Activated B cell treated with CpG ODN at 0.5 μM for 24 hours (primary cell): ENCODE results near the gene MACROD2. TPM values are rescaled to one million over a fixed set of nuclear protein-coding genes. Genes with fewer than 3 reads are reported as not detected.

ENCODE experiments used
- ATAC-seq: fragments of 200-7000 bp; cut with Tn5 transposase; one replicate; pipeline ENCODE4 v1.10.0; 2021; ENCODE audit warnings: low read depth, mild to moderate bottlenecking, moderate library complexity
- CTCF ChIA-PET: fragments of 350-600 bp; sonication (Branson Sonifier 250); formaldehyde crosslinking; loops from one replicate; lab custom pipeline; 2021; ENCODE audit warnings: antibody characterized with exemption; lab: Charles Lee
- POLR2A ChIA-PET: fragments of 350-600 bp; sonication (Branson Sonifier 250); formaldehyde crosslinking; loops from one replicate; lab custom pipeline; 2021; ENCODE audit warnings: antibody characterized with exemption; lab: Charles Lee
- DNase-seq: peaks from one replicate; pipeline ENCODE4 v3.0.0; 2022
- H3K27ac Mint-ChIP-seq: one replicate; pipeline ENCODE4 v1.8.0; 2020; ENCODE audit warnings: mixed read lengths
- H3K27me3 Mint-ChIP-seq: one replicate; pipeline ENCODE4 v1.8.0; 2021; ENCODE audit warnings: mixed read lengths
- H3K36me3 Mint-ChIP-seq: one replicate; pipeline ENCODE4 v1.8.0; 2021; ENCODE audit warnings: low read depth, mixed read lengths
- H3K4me1 Mint-ChIP-seq: one replicate; pipeline ENCODE4 v1.8.0; 2021; ENCODE audit warnings: mixed read lengths
- H3K4me3 Mint-ChIP-seq: one replicate; pipeline ENCODE4 v1.8.0; 2020; ENCODE audit warnings: mild to moderate bottlenecking, mixed read lengths
- H3K9me3 Mint-ChIP-seq: one replicate; pipeline ENCODE4 v1.8.0; 2020; ENCODE audit warnings: mixed read lengths
- CTCF ChIP-seq: fragments of 200-600 bp; IDR thresholded peaks from one replicate; pipeline ENCODE4 v1.8.0; 2022; ENCODE audit warnings: antibody characterized with exemption, mild to moderate bottlenecking
- intact Hi-C: fragments of 100-400 bp; cut with micrococcal nuclease; formaldehyde crosslinking; loops from one replicate; pipeline ENCODE4 v1.15.1; 2024
- total RNA-seq: library from RNA; stranded (reverse); gene quantifications from 2 replicates; pipeline ENCODE4 v1.2.3, GENCODE V29; 2022

The MACROD2 gene
- total RNA-seq, 1 donor from 2014 or later, result 55.1 TPM

- POLR2A ChIA-PET, result no interaction called here
- ATAC-seq (no peak), DNase-seq (no peak)
- intact Hi-C loops, result no loop called here
- Mint-ChIP-seq H3K27ac (no peak overlapping the region), H3K27me3 (no peaks in the 10 kb centered on the region), H3K4me3 (no peak overlapping the region), H3K36me3 (no peaks in the 10 kb centered on the region), H3K9me3 (no peaks in the 10 kb centered on the region), H3K4me1 (no peaks in the 10 kb centered on the region)
- no peak for TF ChIP-seq CTCF
- CTCF ChIA-PET, result no interaction called here
Observed at GRCh38 chr20:15603978-15604805, 1608.9 kb downstream of the MACROD2 start.

- Mint-ChIP-seq H3K27ac (no peak overlapping the region), H3K27me3 (peaks cover 2% of the 10 kb centered on the region), H3K4me1 (no peaks in the 10 kb centered on the region), H3K36me3 (no peaks in the 10 kb centered on the region), H3K9me3 (no peaks in the 10 kb centered on the region), H3K4me3 (no peak overlapping the region)
- DNase-seq, result no peak
- ChIA-PET POLR2A (no interaction called here), CTCF (no interaction called here)
- intact Hi-C loops, result no loop called here
- ATAC-seq, result no peak
- no peak for TF ChIP-seq CTCF
Observed at GRCh38 chr20:15609921-15610320, 1614.6 kb downstream of the MACROD2 start.

GRCh38 chr20:15610787-15611186 lies 1615.5 kb downstream of the MACROD2 start:
- intact Hi-C loops, result no loop called here
- H3K4me1 Mint-ChIP-seq, result no peaks in the 10 kb centered on the region
- H3K27me3 Mint-ChIP-seq, result peaks cover 2% of the 10 kb centered on the region
- H3K4me3 Mint-ChIP-seq, result no peak overlapping the region
- H3K27ac Mint-ChIP-seq, result no peak overlapping the region
- H3K9me3 Mint-ChIP-seq, result no peaks in the 10 kb centered on the region
- H3K36me3 Mint-ChIP-seq, result no peaks in the 10 kb centered on the region
- CTCF ChIA-PET, result no interaction called here
- POLR2A ChIA-PET, result no interaction called here
- DNase-seq (no peak), ATAC-seq (no peak)
- TF ChIP-seq CTCF, result no peak

- POLR2A ChIA-PET, result no interaction called here
- TF ChIP-seq CTCF, result no peak
- no peaks in the 10 kb centered on the region for H3K4me1 Mint-ChIP-seq
- ATAC-seq, result no peak
- H3K27me3 Mint-ChIP-seq, result peaks cover 2% of the 10 kb centered on the region
- H3K27ac Mint-ChIP-seq, result no peak overlapping the region
- DNase-seq, result no peak
- H3K36me3 Mint-ChIP-seq, result no peaks in the 10 kb centered on the region
- CTCF ChIA-PET, result no interaction called here
- no peak overlapping the region for H3K4me3 Mint-ChIP-seq
- intact Hi-C loops, result no loop called here
- H3K9me3 Mint-ChIP-seq, result no peaks in the 10 kb centered on the region
Observed at GRCh38 chr20:15611541-15611940, 1616.2 kb downstream of the MACROD2 start.

- intact Hi-C loops, result no loop called here
- no peaks in the 10 kb centered on the region for H3K36me3 Mint-ChIP-seq
Observed at GRCh38 chr20:15612198-15612597, 1616.9 kb downstream of the MACROD2 start.

More at GRCh38 chr20:15612198-15612597, 1616.9 kb downstream of the MACROD2 start:
- no peak for DNase-seq
- no peak overlapping the region for H3K4me3 Mint-ChIP-seq
- H3K27me3 Mint-ChIP-seq, result peaks cover 2% of the 10 kb centered on the region
- ChIA-PET CTCF (no interaction called here), POLR2A (no interaction called here)
- H3K9me3 Mint-ChIP-seq, result no peaks in the 10 kb centered on the region
- TF ChIP-seq CTCF, result no peak
- no peak for ATAC-seq
- H3K4me1 Mint-ChIP-seq, result no peaks in the 10 kb centered on the region
- no peak overlapping the region for H3K27ac Mint-ChIP-seq
